ENCODE measurements around the gene CAP1.

Gene CAP1

GRCh38 chr1:40096977-40097782 lies 56.7 kb downstream of the CAP1 start, which contains the start of gene PPT1:
TSS of gene PPT1 (minus strand) at chr1:40097252. CDS start at chr1:40097238, 14 bp downstream.
- peak; percentile 94 for ATAC-seq

GRCh38 chr1:40102038-40102437 lies 61.5 kb downstream of the CAP1 start:
- no peak for ATAC-seq

GRCh38 chr1:40102896-40103295 lies 62.4 kb downstream of the CAP1 start:
- no peak for ATAC-seq

GRCh38 chr1:40105028-40105427 lies 64.5 kb downstream of the CAP1 start:
- peak in 1 of 2 donors; percentile 49 for ATAC-seq

- ATAC-seq, result no peak
Observed at GRCh38 chr1:40107290-40107959, 66.9 kb downstream of the CAP1 start.

GRCh38 chr1:40110389-40110788 lies 69.9 kb downstream of the CAP1 start:
- no peak for ATAC-seq

GRCh38 chr1:40114400-40114799 lies 73.9 kb downstream of the CAP1 start:
- no peak for ATAC-seq

GRCh38 chr1:40120128-40120527 lies 79.6 kb downstream of the CAP1 start:
- no peak for ATAC-seq

Measured in activated CD4-positive, CD25-positive, alpha-beta regulatory T cell treated with anti-CD3 and anti-CD28 coated beads, Interleukin-2, amount 50 U/mL, for 24 hours (primary cell).